ENCODE measurements around the gene CSNK1E.
"Not testable (repeated sequence)": the region's sequence is repeated elsewhere in the genome, so short reads cannot be mapped to it uniquely, and the experiment has no call there.

CSNK1E gene

GRCh38 chr22:38346506-38346905, 29.3 kb upstream of the CSNK1E start:
- no peak for DNase-seq (ENCODE audit: low read depth, low spot score)
- Histone ChIP-seq H3K36me3 (ENCODE audit: insufficient read depth, insufficient read length, low read length) (no peaks in the 10 kb centered on the region), H3K4me3 (ENCODE audit: insufficient read length, low read depth) (no peak overlapping the region), H3K9ac (ENCODE audit: insufficient read length, low read depth) (no peak overlapping the region), H3K9me3 (ENCODE audit: insufficient read depth, low read length) (no peaks in the 10 kb centered on the region), H3K4me1 (ENCODE audit: insufficient read depth, insufficient read length) (no peaks in the 10 kb centered on the region), H3K27me3 (ENCODE audit: insufficient read depth, insufficient read length) (no peaks in the 10 kb centered on the region)
- TF ChIP-seq SUZ12 (IDR thresholded peaks at IDR 0.05; ENCODE audit: extremely low read depth, insufficient read depth, insufficient read length) = no peak
- TF ChIP-seq YY1 (IDR thresholded peaks at IDR 0.05; ENCODE audit: insufficient read depth, insufficient read length) = no peak
- TF ChIP-seq ZNF274 (IDR thresholded peaks at IDR 0.05; ENCODE audit: low read depth, low read length) = no peak

GRCh38 chr22:38345782-38346181, 28.5 kb upstream of the CSNK1E start:
- DNase-seq (ENCODE audit: low read depth, low spot score) = no peak
- Histone ChIP-seq H3K4me3 (ENCODE audit: insufficient read length, low read depth) (no peak overlapping the region), H3K9ac (ENCODE audit: insufficient read length, low read depth) (no peak overlapping the region), H3K4me1 (ENCODE audit: insufficient read depth, insufficient read length) (no peaks in the 10 kb centered on the region), H3K36me3 (ENCODE audit: insufficient read depth, insufficient read length, low read length) (no peaks in the 10 kb centered on the region), H3K27me3 (ENCODE audit: insufficient read depth, insufficient read length) (no peaks in the 10 kb centered on the region), H3K9me3 (ENCODE audit: insufficient read depth, low read length) (no peaks in the 10 kb centered on the region)
- TF ChIP-seq SUZ12 (IDR thresholded peaks at IDR 0.05; ENCODE audit: extremely low read depth, insufficient read depth, insufficient read length) (no peak), ZNF274 (IDR thresholded peaks at IDR 0.05; ENCODE audit: low read depth, low read length) (no peak), YY1 (IDR thresholded peaks at IDR 0.05; ENCODE audit: insufficient read depth, insufficient read length) (no peak)

GRCh38 chr22:38339893-38340292, 22.7 kb upstream of the CSNK1E start:
- not testable (repeated sequence) for H3K4me3 ChIP-seq (ENCODE audit: insufficient read length, low read depth); H3K27me3 ChIP-seq (ENCODE audit: insufficient read depth, insufficient read length); H3K9me3 ChIP-seq (ENCODE audit: insufficient read depth, low read length); H3K9ac ChIP-seq (ENCODE audit: insufficient read length, low read depth); H3K36me3 ChIP-seq (ENCODE audit: insufficient read depth, insufficient read length, low read length); H3K4me1 ChIP-seq (ENCODE audit: insufficient read depth, insufficient read length); DNase-seq (ENCODE audit: low read depth, low spot score)

DNA sequence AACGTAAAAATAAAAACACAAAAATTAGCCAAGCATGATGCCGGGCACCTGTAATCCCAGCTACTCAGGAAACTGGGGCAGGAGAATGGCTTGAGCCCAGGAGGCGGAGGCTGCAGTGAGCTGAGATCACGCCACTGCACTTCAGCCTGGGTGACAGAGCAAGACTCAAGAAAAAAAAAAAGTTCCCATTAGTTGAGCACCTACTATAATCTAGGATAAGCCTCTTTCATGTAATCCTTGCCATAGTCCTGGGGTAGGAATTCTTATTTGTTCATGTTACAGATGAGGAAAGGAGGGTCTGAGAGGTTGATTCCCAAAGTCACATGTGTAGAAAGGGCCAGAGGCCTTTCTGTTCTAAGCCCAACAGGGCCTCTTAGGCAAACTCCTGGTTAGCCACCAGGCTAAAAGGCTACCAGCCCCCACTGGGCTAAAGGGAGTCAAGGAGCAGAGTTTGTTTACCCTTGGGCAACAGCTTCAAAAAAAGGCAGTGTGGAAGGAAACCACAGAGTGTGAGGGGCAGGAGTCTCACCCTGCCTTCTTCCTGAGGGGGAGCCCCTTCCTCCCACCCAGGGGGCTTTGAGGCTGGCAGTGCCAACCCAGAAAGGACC, 21.6 kb upstream of the CSNK1E start:
- Histone ChIP-seq H3K4me3 (ENCODE audit: insufficient read length, low read depth) (no peak overlapping the region), H3K36me3 (ENCODE audit: insufficient read depth, insufficient read length, low read length) (no peaks in the 10 kb centered on the region), H3K27me3 (ENCODE audit: insufficient read depth, insufficient read length) (no peaks in the 10 kb centered on the region), H3K4me1 (ENCODE audit: insufficient read depth, insufficient read length) (peaks cover 3% of the 10 kb centered on the region), H3K9ac (ENCODE audit: insufficient read length, low read depth) (no peak overlapping the region), H3K9me3 (ENCODE audit: insufficient read depth, low read length) (no peaks in the 10 kb centered on the region)
- no peak for TF ChIP-seq YY1 (IDR thresholded peaks at IDR 0.05; ENCODE audit: insufficient read depth, insufficient read length)
- no peak for TF ChIP-seq ZNF274 (IDR thresholded peaks at IDR 0.05; ENCODE audit: low read depth, low read length)
- no peak for TF ChIP-seq SUZ12 (IDR thresholded peaks at IDR 0.05; ENCODE audit: extremely low read depth, insufficient read depth, insufficient read length)
- no peak for DNase-seq (ENCODE audit: low read depth, low spot score)

GRCh38 chr22:38336699-38337098, 19.5 kb upstream of the CSNK1E start:
- H3K4me3 ChIP-seq (ENCODE audit: insufficient read length, low read depth) = peak overlapping the region; percentile 32
- peak overlapping the region; percentile 72 for H3K9ac ChIP-seq (ENCODE audit: insufficient read length, low read depth)
- H3K9me3 ChIP-seq (ENCODE audit: insufficient read depth, low read length) = no peaks in the 10 kb centered on the region
- H3K4me1 ChIP-seq (ENCODE audit: insufficient read depth, insufficient read length) = peaks cover 3% of the 10 kb centered on the region
- TF ChIP-seq YY1 (IDR thresholded peaks at IDR 0.05; ENCODE audit: insufficient read depth, insufficient read length) (no peak), SUZ12 (IDR thresholded peaks at IDR 0.05; ENCODE audit: extremely low read depth, insufficient read depth, insufficient read length) (no peak), ZNF274 (IDR thresholded peaks at IDR 0.05; ENCODE audit: low read depth, low read length) (no peak)
- no peaks in the 10 kb centered on the region for H3K27me3 ChIP-seq (ENCODE audit: insufficient read depth, insufficient read length)
- no peaks in the 10 kb centered on the region for H3K36me3 ChIP-seq (ENCODE audit: insufficient read depth, insufficient read length, low read length)
- DNase-seq (ENCODE audit: low read depth, low spot score) = no peak

DNA sequence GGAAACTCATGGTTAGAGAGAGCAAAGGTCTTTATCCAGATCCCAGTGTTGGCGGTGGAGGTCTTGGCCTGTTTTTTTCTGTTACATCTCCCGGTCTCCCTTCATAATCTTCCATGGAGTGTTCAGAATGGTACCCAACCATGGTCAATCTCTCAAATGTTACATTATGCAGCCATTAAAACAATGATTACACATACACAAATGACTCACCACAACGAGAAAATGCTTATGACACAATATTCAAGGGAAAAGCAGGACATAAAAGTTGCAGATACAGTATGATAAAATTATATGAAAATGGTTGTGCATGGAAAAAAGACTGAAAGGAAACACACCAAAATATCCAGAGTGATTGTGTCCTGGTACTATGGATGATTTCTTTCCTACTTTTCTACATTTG, 17.8 kb upstream of the CSNK1E start:
- TF ChIP-seq SUZ12 (IDR thresholded peaks at IDR 0.05; ENCODE audit: extremely low read depth, insufficient read depth, insufficient read length) (no peak), YY1 (IDR thresholded peaks at IDR 0.05; ENCODE audit: insufficient read depth, insufficient read length) (no peak), ZNF274 (IDR thresholded peaks at IDR 0.05; ENCODE audit: low read depth, low read length) (no peak)
- H3K4me3 ChIP-seq (ENCODE audit: insufficient read length, low read depth) = no peak overlapping the region
- no peak overlapping the region for H3K9ac ChIP-seq (ENCODE audit: insufficient read length, low read depth)
- no peak for DNase-seq (ENCODE audit: low read depth, low spot score)
- no peaks in the 10 kb centered on the region for H3K36me3 ChIP-seq (ENCODE audit: insufficient read depth, insufficient read length, low read length)
- no peaks in the 10 kb centered on the region for H3K27me3 ChIP-seq (ENCODE audit: insufficient read depth, insufficient read length)
- H3K4me1 ChIP-seq (ENCODE audit: insufficient read depth, insufficient read length) = peaks cover 3% of the 10 kb centered on the region
- no peaks in the 10 kb centered on the region for H3K9me3 ChIP-seq (ENCODE audit: insufficient read depth, low read length)

DNA sequence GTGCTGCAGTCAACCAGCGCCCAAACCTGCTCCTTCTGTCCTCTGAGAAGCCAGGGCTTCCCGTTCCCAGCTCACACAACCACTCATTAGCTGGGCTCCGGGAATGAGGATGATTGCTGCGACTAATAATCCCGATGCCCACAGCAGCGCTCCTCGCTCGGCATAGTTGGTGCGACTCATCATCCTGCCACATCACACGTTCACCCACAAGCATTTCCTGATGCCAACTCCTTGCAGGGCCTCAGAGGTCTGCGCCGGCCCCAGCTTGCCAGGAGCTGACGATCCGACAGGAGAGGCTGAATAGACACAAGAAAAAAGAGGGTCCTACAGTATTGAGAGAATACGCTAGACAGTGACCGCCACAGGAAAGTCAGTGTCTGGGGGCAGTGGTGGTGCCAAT, 10.6 kb upstream of the CSNK1E start:
- no peak for DNase-seq (ENCODE audit: low read depth, low spot score)
- Histone ChIP-seq H3K4me1 (ENCODE audit: insufficient read depth, insufficient read length) (peaks cover 10% of the 10 kb centered on the region), H3K9ac (ENCODE audit: insufficient read length, low read depth) (no peak overlapping the region), H3K4me3 (ENCODE audit: insufficient read length, low read depth) (no peak overlapping the region), H3K27me3 (ENCODE audit: insufficient read depth, insufficient read length) (no peaks in the 10 kb centered on the region), H3K9me3 (ENCODE audit: insufficient read depth, low read length) (no peaks in the 10 kb centered on the region), H3K36me3 (ENCODE audit: insufficient read depth, insufficient read length, low read length) (no peaks in the 10 kb centered on the region)
- no peak for TF ChIP-seq ZNF274 (IDR thresholded peaks at IDR 0.05; ENCODE audit: low read depth, low read length)
- no peak for TF ChIP-seq SUZ12 (IDR thresholded peaks at IDR 0.05; ENCODE audit: extremely low read depth, insufficient read depth, insufficient read length)
- no peak for TF ChIP-seq YY1 (IDR thresholded peaks at IDR 0.05; ENCODE audit: insufficient read depth, insufficient read length)

DNA sequence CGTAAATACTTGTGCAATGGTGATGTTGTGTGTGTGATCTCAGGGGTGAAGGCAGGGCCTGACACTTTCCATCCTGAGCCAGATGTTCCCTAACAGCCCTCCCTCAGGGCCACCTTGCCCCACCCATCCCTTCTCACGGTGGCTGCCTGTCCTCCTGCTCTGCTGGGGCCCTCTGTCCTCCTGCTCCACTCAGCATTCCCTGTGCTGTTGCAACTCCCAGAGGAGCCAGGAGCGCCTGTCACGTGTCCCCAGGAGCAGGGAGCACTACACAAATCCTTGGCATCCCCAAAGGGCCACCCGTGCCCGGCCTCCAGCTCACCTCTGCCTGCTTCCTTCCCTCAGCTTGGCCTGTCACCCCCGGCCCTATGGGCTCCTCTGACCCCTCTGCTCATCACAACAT, 10.2 kb upstream of the CSNK1E start:
- H3K4me1 ChIP-seq (ENCODE audit: insufficient read depth, insufficient read length) = peaks cover 10% of the 10 kb centered on the region
- no peaks in the 10 kb centered on the region for H3K36me3 ChIP-seq (ENCODE audit: insufficient read depth, insufficient read length, low read length)
- H3K9me3 ChIP-seq (ENCODE audit: insufficient read depth, low read length) = no peaks in the 10 kb centered on the region
- H3K4me3 ChIP-seq (ENCODE audit: insufficient read length, low read depth) = no peak overlapping the region
- TF ChIP-seq SUZ12 (IDR thresholded peaks at IDR 0.05; ENCODE audit: extremely low read depth, insufficient read depth, insufficient read length) (no peak), YY1 (IDR thresholded peaks at IDR 0.05; ENCODE audit: insufficient read depth, insufficient read length) (no peak), ZNF274 (IDR thresholded peaks at IDR 0.05; ENCODE audit: low read depth, low read length) (no peak)
- no peak overlapping the region for H3K9ac ChIP-seq (ENCODE audit: insufficient read length, low read depth)
- no peaks in the 10 kb centered on the region for H3K27me3 ChIP-seq (ENCODE audit: insufficient read depth, insufficient read length)
- DNase-seq (ENCODE audit: low read depth, low spot score) = no peak

Measured in NT2/D1 (cell line).